GM18870 (cell line): ENCODE measurements around the gene ARHGAP40.

Experiments used
- ATAC-seq: cut with Tn5 transposase; IDR thresholded peaks from one replicate; pipeline ENCODE4 v1.9.1; 2021; ENCODE audit warnings: moderate library complexity; ENCODE audit not compliant: unreplicated experiment

The ARHGAP40 gene

DNA sequence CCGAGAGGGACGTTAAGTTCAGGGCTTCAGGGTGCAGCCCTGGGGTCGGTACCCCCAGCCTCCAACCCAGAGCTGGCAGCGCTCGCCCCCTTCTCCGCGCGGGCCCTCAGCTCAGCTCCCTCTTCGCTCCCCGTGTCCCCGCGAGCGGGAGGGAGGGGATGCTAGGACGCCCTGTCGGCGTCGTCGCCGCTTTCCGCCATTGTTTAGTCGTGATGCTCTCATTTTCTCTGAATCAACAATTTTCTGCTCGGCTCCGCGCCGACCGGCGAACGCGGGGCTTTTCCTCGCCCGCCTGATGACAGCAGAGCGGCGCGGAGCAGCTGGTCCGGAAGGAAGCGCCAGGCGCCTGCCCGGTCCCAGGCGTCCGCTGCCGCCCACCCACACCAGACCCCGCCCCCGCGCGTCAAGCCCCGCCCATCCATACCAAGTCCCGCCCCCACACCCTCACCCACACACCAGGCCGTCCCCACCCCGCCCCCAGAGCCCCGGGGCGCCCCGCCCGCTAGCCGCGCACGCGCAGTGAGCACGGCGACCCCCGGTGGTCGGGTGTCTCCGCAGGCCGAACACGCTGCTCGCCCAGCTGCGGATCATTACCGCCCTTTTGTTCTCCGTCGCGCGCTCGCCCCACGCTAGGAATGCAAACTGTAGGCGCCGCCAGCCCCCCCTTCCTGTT lies 72.6 kb downstream of the ARHGAP40 start:
- ATAC-seq = no peak

DNA sequence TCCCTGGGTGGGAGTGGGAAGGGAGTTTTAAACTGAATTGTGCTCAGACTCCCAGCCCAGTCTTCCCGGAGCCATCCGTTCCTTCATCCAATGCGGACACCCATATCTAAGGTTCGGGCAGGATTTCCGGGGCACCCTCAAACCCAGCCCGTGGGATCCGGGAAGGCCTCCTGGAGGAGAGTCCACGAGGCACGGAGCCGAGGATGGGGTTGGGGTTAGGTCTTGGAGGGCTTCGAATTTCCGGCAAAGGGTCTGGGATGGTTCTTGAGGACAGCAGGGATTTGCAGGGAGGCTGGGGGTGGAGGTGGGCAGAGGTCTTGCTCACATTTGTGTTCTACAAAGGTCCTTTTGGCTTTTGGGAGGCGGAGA lies 73.1 kb downstream of the ARHGAP40 start:
- ATAC-seq = no peak

DNA sequence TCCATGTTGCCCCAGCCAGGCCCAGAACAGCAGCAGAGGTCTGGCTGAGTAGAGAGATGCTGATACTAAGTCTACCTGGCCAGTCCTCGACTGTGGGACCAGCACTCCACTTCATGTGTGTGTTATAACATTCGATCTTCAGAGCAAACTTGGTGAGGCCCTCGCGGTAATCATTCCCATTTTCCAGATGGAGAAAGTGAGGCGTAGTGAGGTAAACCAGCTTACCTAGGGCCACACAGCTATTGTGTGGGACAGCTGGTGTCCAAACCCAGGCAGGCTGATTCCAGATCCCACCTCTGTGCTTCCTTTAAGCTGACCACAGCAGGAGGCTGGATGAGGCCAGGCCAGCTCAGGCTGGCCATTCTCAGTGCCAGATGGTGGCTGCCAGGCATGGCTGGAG lies 75.0 kb downstream of the ARHGAP40 start:
- no peak for ATAC-seq

DNA sequence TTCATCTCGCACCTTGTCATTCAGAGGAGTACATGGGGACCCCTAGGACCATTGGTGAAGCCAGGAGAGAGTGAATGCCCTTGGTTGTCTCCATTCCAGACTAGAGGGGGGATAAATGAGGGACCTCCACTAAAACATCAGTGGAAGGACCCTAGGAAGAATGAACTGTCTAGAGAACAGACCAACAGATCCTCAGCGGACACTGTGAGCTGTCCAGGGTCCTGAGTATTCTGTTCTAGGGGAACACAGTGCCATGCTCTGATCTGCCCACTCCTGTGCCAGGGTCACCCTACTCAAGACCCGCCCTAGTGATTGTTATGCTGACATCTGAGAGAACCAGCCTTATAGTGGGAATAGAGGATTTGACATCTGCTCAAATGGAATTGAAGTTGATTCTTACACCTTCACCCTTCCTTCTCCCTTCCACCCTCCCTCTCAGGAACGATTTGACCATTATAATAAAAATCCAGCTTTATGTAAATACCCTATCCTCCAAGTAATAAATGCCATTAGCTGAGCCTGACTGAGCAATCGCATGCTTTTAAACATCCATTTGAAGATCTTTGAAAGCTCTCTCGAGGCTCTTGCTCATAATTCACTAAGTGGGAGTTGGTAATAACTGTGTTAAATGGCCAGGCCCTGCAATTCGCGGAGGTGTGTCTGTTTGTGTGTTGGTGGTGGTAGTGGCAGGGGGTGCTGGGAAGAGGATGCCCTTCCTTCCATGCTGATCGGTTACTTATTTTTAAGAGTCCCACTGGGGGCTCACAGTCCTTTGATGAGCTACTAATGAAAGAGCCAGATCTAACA lies 79.1 kb downstream of the ARHGAP40 start:
- no peak for ATAC-seq

DNA sequence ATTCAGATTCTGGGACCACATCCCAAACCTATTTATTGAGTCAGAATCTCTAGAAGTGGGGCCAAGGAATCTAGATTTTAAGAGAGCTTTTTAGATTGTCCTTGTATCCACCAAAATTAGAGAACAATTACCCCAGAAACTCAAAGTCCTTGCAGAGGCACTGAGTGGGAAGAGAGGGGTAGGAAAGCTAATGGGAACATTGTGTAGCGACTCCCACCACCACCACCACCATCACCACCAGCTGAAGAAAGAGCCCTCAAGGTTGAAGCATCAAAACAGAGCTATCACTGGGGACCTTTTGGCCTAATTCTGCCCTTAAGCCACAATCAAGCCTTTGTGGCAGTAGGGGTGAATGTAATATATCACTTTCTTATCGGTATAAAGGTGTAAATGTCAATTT lies 83.7 kb downstream of the ARHGAP40 start:
- ATAC-seq = no peak

DNA sequence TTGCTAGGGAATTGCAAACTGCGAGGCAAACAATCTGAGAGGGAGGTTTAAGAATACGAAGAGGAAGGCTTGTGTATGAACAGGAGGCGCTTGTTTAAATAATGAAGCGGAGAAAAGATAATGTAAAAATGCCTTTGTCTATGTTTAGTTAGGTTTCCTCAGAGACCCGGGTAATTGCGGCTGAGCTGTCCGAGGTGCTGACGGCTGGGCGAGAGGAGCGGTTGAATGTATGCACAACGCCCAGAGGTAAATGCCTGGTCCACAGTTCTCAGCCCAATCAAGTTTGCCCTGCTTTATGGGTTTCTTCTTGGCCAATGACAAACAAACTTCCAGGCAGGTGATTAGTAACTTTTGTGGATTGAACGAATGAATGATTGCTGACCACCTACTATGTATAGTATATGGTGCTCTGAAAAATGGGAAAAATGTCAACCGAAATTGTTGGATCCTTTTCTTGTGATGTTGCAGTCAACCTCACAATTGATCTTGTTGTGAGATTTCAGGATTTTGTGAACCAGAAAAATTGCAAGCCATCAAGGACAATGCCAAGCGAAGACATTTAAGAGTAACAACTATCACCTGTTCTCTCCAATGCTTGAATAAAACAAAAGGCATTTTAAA lies 84.4 kb downstream of the ARHGAP40 start:
- no peak for ATAC-seq

DNA sequence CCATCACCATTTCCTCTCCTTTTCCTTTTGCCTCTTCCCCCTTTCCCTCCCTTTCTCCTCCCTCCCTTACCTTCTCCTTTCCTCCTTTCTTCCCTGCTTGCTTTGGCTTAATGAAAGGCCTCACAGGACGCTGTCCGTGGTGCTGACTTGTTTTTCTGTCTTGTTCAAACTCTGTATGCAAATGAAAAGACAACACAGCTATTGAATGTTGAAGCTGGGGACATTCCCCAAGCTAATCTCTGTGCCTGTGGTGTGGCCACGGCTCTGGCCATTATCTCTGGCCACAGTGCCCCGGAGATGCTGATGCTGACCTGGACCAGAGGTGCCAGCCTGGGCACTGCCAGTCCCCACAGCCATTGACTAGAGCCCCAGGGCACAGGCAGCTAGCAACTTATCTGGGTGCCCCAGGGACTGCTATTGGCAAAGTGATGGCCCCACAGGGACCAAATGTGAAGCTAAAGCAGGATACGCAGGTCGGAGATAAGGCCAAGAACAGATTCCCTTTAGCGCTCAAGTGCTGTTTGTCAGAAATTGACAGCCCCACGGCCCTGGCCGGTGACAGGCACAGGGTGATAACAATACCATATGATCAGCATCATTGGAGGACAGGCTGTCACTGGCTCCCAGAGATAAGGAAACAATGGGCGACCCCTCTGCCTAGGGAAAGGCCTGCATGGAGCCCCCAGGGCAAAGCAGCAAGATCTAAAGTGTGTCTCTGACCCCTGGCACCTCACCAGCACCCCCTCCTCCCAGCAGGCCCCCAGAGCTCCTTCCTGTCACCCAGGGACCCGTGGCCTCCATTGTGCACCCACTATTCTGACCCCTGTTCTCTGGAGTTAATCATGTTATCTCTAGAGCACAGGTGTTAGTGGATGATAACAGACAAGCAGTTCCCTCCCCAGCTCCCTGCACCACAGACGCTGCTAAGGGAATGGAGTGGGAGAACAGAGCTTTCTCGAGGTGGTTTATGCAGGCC lies 91.1 kb downstream of the ARHGAP40 start:
- no peak for ATAC-seq

DNA sequence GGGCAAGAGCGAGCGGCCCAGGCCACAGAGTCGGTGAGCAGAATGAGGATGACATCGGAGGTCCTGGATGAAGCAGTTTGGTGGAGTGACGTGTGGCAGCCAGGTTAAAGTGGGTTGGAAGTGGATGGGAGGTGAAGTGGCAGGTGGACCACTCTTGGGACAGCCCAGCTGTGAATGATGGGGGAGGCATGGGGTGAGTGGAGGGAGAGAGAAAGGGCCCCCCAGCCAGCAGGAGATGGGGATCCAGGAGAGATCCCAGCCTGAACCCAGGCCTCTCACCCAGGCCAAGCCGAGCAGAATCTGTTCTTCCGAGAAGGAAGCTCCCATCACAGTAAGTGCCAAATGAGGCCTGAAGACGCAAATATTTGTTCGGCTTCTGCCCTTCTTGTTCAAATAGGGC lies 95.7 kb downstream of the ARHGAP40 start:
- no peak for ATAC-seq

DNA sequence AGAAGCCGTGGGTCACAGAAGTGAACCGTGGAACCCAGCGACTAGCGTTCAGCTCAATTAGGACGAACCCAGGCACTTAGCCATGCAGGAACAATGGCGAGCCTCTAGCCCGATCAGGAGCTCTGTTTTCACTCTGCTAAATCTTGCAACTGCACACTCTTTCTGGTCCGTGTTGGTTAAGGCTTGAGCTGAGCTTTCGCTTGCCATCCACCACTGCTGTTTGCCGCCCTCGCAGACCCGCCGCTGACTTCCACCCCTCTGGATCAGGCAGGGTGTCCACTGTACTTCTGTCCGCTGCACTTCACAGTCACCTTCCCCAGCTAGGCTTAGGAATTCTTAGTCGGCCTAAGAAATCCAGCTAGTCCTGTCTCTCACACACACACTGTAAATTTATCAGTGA lies 96.9 kb downstream of the ARHGAP40 start:
- no peak for ATAC-seq

DNA sequence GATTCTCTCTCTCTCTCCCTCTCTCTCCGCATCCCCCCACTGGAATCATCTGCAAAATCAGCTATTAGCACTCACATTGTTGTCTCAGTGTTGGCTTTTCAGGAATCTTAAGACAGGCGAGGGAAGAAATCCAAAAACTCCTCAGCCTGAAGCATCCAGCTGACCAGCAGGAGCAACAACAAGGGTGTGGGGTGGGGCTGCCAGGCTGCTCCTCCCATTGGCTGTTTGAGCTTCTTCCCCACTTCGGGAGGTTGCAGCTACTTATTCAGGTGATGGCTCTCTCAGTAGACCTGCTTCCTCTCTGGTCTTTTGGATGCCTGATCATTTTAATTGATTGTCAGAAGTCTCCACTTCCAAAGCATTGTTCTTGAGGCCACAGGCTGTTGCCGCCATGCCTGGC lies 98.5 kb downstream of the ARHGAP40 start:
- no peak for ATAC-seq
